ENCODE measurements around the gene ZNF200. TPM values are rescaled to one million over a fixed set of nuclear protein-coding genes. Genes with fewer than 3 reads are reported as not detected.

The ZNF200 gene
- total RNA-seq, 1 donor from 2014 or later = 9.0 TPM

GRCh38 chr16:3268294-3268693 lies 33.3 kb upstream of the ZNF200 start:
- Mint-ChIP-seq H3K4me3 (ENCODE audit: unreplicated experiment) (no peak overlapping the region), H3K27ac (ENCODE audit: unreplicated experiment) (no peak overlapping the region), H3K9me3 (ENCODE audit: unreplicated experiment) (no peaks in the 10 kb centered on the region), H3K36me3 (ENCODE audit: unreplicated experiment) (peaks cover 3% of the 10 kb centered on the region), H3K27me3 (ENCODE audit: unreplicated experiment) (no peaks in the 10 kb centered on the region), H3K4me1 (ENCODE audit: unreplicated experiment) (peaks cover 14% of the 10 kb centered on the region)
- no peak for DNase-seq (ENCODE audit: extremely low spot score, unreplicated experiment)
- TF ChIP-seq CTCF (IDR thresholded peaks at IDR 0.05) = no peak

DNA sequence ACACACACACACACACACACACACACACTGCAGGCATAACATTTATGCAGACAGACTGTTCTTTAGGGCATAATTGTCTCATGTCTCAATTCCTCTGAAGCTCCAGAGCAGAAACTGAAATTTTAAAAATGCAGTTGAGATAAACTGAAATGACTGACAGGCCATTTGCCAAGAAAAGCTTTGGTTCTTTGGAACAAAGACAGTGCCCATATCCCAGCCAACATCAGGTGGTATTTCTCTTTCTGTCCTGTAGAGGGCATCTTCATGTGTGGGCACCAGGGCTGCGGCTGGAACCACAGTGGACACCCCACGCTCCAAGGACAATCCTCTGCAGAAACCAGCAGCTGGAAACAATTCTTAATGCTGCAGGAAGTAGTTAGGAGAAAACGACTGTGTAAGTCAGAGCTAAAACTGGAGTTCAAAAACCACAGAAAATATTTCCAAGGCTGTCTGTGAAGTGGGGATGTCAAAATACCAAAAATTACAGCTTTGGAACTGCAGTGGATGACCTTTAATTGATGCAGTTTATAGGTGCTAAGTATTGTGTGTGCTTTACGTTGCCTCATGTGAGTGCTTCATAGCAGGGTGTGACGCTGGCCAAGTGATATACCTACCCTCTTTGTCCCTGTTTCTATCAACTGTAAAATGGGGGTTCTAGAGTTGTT lies 32.0 kb upstream of the ZNF200 start:
- Mint-ChIP-seq H3K27me3 (ENCODE audit: unreplicated experiment) (no peaks in the 10 kb centered on the region), H3K4me3 (ENCODE audit: unreplicated experiment) (no peak overlapping the region)

DNA sequence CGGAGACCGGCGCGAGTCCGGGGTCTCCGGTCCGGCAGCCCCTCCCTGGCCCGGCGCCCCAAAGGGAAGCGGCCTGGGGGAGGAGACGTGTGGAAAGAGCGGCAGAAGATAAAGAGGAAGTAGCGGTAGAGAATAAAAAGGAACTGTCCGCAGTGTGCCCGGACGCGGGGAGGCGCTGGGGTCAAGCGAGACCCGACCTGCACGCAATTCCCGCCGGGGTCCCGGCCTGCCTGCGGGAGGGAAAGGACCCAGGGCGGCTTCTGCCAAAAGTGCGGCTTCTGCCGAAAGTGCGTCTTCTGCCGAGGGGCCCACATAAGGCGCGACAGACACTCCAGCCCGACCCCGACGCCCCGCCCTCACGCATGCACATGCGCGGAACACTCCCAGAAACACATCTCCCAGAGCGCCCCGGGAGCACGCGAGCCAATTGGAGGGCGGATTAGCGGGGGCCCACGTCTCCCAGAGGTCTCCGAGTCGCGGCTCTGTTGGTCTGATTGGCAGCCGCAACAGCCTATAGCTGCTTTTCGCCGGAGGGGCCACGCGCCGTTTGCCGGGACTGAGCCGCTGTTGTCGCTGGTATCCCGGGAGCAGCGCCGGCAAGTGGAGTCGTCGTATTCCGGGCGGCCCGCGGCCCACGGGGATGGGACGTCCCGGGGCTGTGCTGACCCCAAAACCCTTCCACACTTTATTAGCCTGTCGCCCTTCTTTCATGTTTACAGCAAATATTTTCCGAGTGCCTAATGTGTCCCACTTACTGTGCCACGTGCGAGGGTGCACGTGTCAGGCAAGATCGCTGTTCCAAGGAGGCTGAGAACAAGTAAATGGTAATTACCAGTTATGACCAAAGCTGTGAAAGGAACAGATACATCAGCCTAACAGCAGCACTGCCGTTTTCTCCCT lies 29.4 kb upstream of the ZNF200 start:
- H3K4me3 Mint-ChIP-seq (ENCODE audit: unreplicated experiment) = peak overlapping the region; percentile 89
- peak; percentile 49 for TF ChIP-seq CTCF (IDR thresholded peaks at IDR 0.05)
- H3K27me3 Mint-ChIP-seq (ENCODE audit: unreplicated experiment) = no peaks in the 10 kb centered on the region
- peak; percentile 99 for DNase-seq (ENCODE audit: extremely low spot score, unreplicated experiment)
- H3K9me3 Mint-ChIP-seq (ENCODE audit: unreplicated experiment) = no peaks in the 10 kb centered on the region
- peaks cover 3% of the 10 kb centered on the region for H3K36me3 Mint-ChIP-seq (ENCODE audit: unreplicated experiment)
- H3K27ac Mint-ChIP-seq (ENCODE audit: unreplicated experiment) = peak overlapping the region; percentile 87
- H3K4me1 Mint-ChIP-seq (ENCODE audit: unreplicated experiment) = peaks cover 19% of the 10 kb centered on the region

More for the DNA sequence above, 32.0 kb upstream of the ZNF200 start:
- peaks cover 3% of the 10 kb centered on the region for H3K36me3 Mint-ChIP-seq (ENCODE audit: unreplicated experiment)
- peaks cover 19% of the 10 kb centered on the region for H3K4me1 Mint-ChIP-seq (ENCODE audit: unreplicated experiment)
- TF ChIP-seq CTCF (IDR thresholded peaks at IDR 0.05) = peak; percentile 43
- no peak overlapping the region for H3K27ac Mint-ChIP-seq (ENCODE audit: unreplicated experiment)
- H3K9me3 Mint-ChIP-seq (ENCODE audit: unreplicated experiment) = no peaks in the 10 kb centered on the region
- no peak for DNase-seq (ENCODE audit: extremely low spot score, unreplicated experiment)

DNA sequence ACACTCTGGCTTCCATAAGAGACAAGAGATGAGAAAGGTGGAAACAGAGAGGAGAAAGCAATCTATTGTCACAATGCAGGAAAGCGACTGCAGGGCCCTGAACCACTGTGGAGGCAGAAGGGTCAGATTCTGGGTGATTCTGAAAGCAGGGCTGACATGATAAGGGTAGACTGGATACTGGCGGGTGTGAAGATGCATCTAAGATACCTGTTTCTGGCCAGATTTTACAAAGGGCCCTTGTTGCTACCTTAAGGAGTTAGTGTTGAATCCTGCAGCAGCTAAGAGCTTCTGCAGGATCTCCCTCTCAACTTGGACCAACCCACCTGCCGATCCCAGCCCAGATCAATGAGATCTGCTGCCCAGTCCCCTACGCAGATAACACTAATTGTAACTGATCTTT lies 27.6 kb upstream of the ZNF200 start:
- H3K9me3 Mint-ChIP-seq (ENCODE audit: unreplicated experiment) = no peaks in the 10 kb centered on the region
- no peak for TF ChIP-seq CTCF (IDR thresholded peaks at IDR 0.05)
- H3K27me3 Mint-ChIP-seq (ENCODE audit: unreplicated experiment) = no peaks in the 10 kb centered on the region
- peaks cover 19% of the 10 kb centered on the region for H3K4me1 Mint-ChIP-seq (ENCODE audit: unreplicated experiment)
- H3K36me3 Mint-ChIP-seq (ENCODE audit: unreplicated experiment) = no peaks in the 10 kb centered on the region
- no peak for DNase-seq (ENCODE audit: extremely low spot score, unreplicated experiment)
- H3K4me3 Mint-ChIP-seq (ENCODE audit: unreplicated experiment) = peak overlapping the region; percentile 55
- H3K27ac Mint-ChIP-seq (ENCODE audit: unreplicated experiment) = peak overlapping the region; percentile 87

DNA sequence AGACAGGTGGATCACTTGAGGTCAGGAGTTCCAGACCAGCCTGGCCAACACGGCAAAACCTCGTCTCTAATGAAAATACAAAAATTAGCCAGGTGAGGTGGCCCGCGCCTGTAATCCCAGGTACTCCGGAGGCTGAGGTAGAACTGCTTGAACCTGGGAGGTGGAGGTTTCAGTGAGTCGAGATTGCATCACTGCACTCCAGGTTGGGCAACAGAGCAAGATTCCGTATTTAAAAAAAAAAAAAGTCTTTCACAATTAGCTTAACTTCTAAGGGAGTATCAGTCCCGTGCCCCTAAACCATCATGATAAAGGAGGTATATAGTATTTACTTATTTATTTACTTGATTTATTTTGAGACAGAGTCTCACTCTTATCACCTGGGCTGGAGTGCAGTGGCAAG lies 24.9 kb upstream of the ZNF200 start:
- Mint-ChIP-seq H3K4me3 (ENCODE audit: unreplicated experiment) (no peak overlapping the region), H3K4me1 (ENCODE audit: unreplicated experiment) (peaks cover 14% of the 10 kb centered on the region), H3K27me3 (ENCODE audit: unreplicated experiment) (no peaks in the 10 kb centered on the region), H3K36me3 (ENCODE audit: unreplicated experiment) (no peaks in the 10 kb centered on the region), H3K27ac (ENCODE audit: unreplicated experiment) (no peak overlapping the region), H3K9me3 (ENCODE audit: unreplicated experiment) (no peaks in the 10 kb centered on the region)
- TF ChIP-seq CTCF (IDR thresholded peaks at IDR 0.05) = no peak
- DNase-seq (ENCODE audit: extremely low spot score, unreplicated experiment) = no peak
